NCI-H1092 treated with DMSO at 0.1 percent for 48 hours (cell line): ENCODE measurements around the gene MGST2.

Experiments
- DNase-seq: peaks from one replicate; lab custom pipeline; 2025; lab: John Stamatoyannopoulos, UW

Gene MGST2

DNA sequence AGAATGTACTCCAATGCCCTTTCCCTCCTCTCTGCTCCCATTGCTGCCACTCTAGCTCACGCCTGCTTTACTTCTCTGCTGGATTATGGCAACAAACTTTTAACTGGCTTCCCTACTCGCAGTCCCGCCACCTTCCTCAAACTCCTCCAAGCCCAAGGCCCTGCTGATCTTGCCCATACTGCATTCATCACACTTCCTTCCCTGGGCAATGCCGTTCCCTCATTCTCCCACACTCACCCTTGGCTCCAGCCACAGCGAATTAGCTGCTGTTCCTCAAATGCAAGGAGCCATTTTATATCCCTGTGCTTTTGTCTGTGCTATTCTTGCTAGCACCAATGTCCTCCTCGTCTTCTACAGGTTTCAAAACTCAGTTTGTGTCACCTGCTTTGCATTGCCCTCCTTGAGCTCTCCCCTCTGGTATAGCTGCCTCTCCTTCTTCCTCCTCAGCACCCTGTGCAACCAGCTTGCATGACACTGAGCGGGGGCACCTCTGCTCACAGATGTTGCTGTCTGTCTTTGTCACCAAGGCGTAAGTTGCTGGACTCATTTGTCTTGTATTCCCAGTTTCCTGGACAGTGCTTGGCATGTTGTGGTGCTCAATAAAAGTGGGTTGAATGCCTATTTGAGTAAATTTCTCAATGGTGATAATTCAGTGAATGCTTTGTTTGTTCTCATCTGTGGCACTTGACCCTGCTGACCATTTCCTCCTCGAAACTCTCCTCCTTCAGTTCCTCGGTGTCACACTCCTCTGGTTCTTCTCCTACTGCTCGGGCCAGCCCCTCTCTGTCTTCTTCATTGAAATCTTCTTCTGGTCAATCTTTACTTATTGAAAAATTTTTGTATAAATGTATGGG is 22.4 kb upstream of the MGST2 start:
- DNase-seq, result no peak

DNA sequence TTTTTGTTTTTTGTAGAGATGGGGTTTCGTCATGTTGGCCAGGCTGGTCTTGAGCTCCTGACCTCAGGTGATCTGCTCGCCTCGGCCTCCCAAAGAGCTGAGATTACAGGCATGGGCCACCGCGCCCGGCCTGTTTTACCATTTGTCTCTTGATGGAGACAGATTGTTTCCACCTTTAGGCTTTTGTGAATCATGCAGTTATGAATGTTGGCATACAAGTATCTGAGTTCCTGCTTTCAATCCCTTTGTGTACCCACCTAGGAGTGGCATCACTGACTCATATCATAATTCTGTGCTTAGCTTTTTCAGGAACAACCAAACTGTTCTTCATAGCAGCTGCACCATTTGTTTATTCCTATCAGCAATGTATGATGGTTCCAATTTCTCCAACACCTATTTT is 20.2 kb upstream of the MGST2 start:
- no peak for DNase-seq

GRCh38 chr4:139647184-139647583 is 18.4 kb upstream of the MGST2 start:
- no peak for DNase-seq

DNA sequence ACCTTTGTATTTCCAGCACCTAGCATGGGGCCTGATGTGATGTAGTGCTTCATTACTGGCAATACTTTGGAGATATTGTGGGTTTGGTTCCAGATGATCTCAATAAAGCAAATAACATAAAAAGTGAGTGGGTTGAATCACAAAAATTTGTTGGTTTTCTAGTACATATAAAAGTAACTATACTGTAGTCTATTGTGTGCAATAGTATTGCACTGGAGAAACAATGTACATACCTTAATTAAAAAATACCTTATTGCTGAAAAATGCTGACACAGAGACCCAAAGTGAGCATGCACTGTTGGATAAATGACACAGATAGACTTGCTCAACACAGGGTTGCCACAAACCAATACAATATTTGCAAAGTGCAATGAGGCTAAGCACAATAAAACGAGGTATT is 17.7 kb upstream of the MGST2 start:
- DNase-seq, result no peak

DNA sequence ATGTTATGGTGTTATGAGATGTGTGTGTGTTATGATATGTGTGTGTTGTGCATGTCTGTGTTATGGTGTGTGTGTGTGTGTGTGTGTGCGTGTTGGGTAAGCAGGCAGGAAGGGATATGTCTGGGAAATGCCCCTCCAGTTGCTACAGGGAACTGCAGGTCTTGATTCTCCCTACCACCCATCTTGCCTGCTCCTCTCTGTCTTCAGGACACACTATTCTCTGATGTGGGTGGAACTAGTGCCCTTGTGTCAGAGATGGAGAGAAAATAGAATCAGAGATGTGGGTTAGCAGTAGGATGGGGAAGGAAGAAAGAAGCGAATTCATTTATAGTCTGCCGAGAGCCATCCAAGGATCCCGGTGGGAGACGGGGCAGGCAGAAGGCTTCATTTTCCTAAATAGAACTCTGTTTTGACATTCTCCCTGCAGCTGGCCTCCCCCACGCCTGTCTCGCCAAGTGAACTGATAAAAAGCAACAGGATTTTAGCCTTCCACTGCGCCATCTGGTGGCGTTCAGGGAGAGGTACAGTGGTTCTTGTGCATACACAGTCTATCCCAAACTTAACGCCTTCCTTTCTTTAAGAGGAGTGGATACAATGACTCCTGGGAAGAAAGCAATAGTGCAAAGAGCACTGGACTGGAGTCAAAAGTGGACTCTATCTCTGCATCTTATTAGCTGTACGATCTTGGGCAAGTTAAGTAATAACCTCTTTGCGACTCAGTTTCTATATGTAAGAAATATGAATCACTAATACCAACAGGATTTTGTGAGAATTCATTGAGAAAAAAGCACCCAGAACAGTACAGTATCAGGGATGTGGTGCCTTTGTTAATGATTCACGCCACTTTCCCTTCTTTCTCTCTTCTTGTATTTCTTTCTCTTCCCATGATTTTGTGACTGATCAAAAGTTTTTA is 14.1 kb upstream of the MGST2 start:
- DNase-seq, result peak; percentile 74

- no peak for DNase-seq
Observed at GRCh38 chr4:139654516-139654915, 11.1 kb upstream of the MGST2 start.

DNA sequence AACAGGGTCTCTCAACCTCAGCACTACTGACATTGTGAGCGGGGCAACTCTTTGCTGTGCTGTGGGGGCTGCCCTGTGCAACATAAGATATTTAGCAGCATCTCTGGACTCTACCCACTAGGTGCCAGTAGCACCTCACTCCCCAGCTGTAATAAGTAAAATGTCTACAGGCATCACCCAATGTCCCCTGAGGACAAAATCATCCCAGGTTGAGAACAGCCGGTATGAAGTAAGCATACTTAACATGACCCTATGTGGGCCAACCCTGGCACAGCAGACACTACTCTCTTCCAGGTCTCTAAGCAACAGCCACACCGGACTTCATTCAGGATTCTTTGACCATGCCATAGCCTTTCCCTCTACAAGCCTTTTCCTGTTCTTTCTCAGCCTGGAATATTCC is 10.5 kb upstream of the MGST2 start:
- DNase-seq, result peak; percentile 22

- DNase-seq, result peak; percentile 82
Observed at GRCh38 chr4:139656614-139657486, 8.8 kb upstream of the MGST2 start.

GRCh38 chr4:139658185-139658584 is 7.4 kb upstream of the MGST2 start:
- DNase-seq, result no peak

- no peak for DNase-seq
Observed at GRCh38 chr4:139658586-139659382, 6.8 kb upstream of the MGST2 start.

GRCh38 chr4:139659735-139660424 is 5.7 kb upstream of the MGST2 start:
- no peak for DNase-seq

- no peak for DNase-seq
Observed at GRCh38 chr4:139660568-139661043, 5.0 kb upstream of the MGST2 start.

GRCh38 chr4:139663561-139664138 is 2.0 kb upstream of the MGST2 start:
- no peak for DNase-seq

DNA sequence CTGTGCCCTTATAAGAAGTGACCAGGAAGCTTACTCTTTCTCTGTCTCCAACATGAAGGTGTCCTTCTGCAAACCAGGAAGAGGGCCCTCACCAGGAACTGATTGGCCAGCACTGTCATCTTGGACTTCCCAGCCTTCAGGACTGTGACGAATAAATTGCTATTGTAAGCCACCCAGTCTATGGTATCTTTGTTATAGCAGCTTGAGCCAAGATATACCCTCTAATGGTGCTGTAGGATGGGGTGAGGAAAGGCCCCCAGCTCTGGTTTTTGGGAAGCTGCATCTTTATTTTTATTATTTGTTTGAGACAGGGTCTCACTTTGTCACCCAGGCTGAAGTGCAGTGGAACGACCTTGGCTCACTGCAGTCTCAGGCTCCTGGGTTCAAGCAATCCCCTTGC is 1.2 kb upstream of the MGST2 start:
- no peak for DNase-seq

DNA sequence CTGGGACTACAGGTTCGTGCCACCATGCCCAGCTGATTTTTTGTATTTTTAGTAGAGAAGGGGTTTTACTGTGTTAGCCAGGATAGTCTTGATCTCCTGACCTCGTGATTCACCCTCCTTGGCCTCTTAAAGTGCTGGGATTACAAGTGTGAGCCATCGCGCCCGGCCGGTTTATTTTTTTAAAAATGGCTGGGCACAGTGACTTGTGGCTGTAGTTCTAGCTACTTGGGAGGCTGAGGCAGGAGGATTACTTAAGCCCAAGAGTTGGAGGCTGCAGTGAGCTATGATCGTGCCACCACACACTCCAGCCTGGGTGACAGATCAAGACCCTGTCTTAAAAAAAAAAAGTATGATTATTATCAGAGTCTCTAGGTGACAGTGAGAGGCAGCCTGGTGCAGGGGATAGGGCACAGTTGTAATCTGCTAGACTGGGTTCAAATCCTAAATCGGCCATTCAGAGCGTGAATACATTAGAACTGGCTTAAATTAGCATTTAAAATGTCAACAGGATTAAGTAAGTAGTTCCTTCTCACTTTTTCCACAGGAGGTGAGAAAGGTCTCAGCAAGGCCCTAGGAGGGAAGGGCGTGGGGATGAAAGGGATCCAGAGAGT is 435 bp upstream of the MGST2 start:
- DNase-seq, result no peak

GRCh38 chr4:139666735-139667281 is 1.2 kb downstream of the MGST2 start:
- peak; percentile 64 for DNase-seq

DNA sequence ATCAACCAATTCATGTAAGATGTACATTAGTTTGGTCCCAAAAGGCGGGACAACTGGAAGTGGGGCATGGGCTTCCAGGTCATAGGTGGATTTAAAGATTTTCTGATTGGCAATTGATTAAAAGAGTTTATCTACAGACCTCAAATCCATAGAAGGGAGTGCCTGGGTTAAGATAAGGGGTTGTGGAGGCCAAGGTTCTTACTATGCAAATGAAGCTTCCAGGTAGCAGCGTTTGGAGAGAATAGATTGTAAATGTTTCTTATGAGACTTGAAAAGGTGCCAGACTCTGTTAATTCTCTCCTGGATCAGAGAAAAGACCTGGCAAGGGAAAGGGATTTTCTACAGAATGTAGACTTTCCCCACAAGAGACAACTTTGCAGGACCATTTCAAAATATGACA is 2.4 kb downstream of the MGST2 start:
- DNase-seq, result no peak

DNA sequence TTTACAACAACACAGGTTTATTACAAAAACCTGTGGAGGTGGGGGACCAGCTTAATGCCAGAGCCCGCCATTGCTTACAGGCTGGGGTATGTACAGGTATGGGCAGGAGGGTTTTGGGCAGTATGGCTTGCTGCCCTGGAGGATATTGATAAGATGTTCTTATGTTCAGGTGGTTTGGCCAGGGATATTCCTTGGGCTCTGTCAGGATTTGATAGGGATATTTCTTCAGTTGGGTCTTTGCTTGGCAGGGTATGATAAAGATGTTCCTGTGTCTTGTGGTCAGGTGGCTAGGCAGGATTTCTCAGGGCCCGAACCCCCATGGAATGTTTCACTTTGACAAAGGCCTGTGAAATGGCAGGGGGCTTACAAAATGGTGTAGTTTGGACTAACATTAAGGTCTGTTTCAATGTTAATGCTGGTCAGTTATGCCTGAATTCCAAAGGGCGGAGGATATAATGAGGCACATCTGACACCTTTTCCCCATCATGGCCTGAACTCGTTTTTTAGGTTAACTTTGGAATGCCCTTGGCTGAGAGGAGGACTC is 3.1 kb downstream of the MGST2 start:
- DNase-seq, result no peak

GRCh38 chr4:139669335-139669734 is 3.7 kb downstream of the MGST2 start:
- DNase-seq, result no peak
